GM12878 (cell line): ENCODE data around the gene COPZ1. TPM values are rescaled to one million over a fixed set of nuclear protein-coding genes. Genes with fewer than 3 reads are reported as not detected.

Experiments
- ATF7 ChIP-seq: fragments of 450-650 bp; IDR thresholded peaks from 2 replicates; pipeline ENCODE4 v1.6.1; 2016; ENCODE audit warnings: low read depth, mild to moderate bottlenecking
- BCL11A ChIP-seq: IDR thresholded peaks from 2 replicates; pipeline ENCODE4 v1.6.1; 2011; ENCODE audit warnings: low read depth, low read length
- BMI1 ChIP-seq: fragments of 450-650 bp; IDR thresholded peaks from 2 replicates; pipeline ENCODE4 v1.6.1; 2016; ENCODE audit warnings: mild to moderate bottlenecking, moderate library complexity, borderline replicate concordance
- CBFB ChIP-seq: IDR thresholded peaks from 2 replicates; pipeline ENCODE4 v1.6.1; 2016; ENCODE audit warnings: antibody characterized with exemption, low read depth
- CBX5 ChIP-seq: sonication (generic); IDR thresholded peaks from 2 replicates; pipeline ENCODE4 v1.6.1; 2016; ENCODE audit warnings: low read depth, moderate library complexity, mild to moderate bottlenecking, inconsistent platforms
- CEBPZ ChIP-seq: fragments of 150-350 bp; IDR thresholded peaks from 2 replicates; pipeline ENCODE4 v1.6.1; 2016; ENCODE audit warnings: low read depth, low read length
- EED ChIP-seq: sonication (generic); IDR thresholded peaks from 2 replicates; pipeline ENCODE4 v1.6.1; 2016; ENCODE audit warnings: antibody characterized with exemption, low read depth
- ELK1 ChIP-seq: IDR thresholded peaks from 2 replicates; pipeline ENCODE4 v1.6.1; 2012; ENCODE audit warnings: low read depth, low read length, improper control_type of control experiment
- EZH2 ChIP-seq: IDR thresholded peaks from 2 replicates; pipeline ENCODE4 v1.6.1; 2012; ENCODE audit warnings: low read depth, mild to moderate bottlenecking, control low read depth, inconsistent platforms, low read length, borderline replicate concordance; ENCODE audit not compliant: control insufficient read depth
- IRF3 ChIP-seq: fragments of 450-650 bp; IDR thresholded peaks from 2 replicates; pipeline ENCODE4 v1.6.1; 2014; ENCODE audit warnings: mild to moderate bottlenecking
- LARP7 ChIP-seq: fragments of 450-650 bp; IDR thresholded peaks from 2 replicates; pipeline ENCODE4 v1.6.1; 2017; ENCODE audit warnings: mild to moderate bottlenecking
- PML ChIP-seq: IDR thresholded peaks from 2 replicates; pipeline ENCODE4 v1.6.1; 2012; ENCODE audit warnings: low read length, inconsistent platforms
- POLR2AphosphoS5 ChIP-seq: IDR thresholded peaks from 2 replicates; pipeline ENCODE4 v1.6.1; 2011; ENCODE audit warnings: mild to moderate bottlenecking, low read length, inconsistent platforms
- RB1 ChIP-seq: fragments of 450-650 bp; formaldehyde crosslinking; IDR thresholded peaks from 2 replicates; pipeline ENCODE4 v1.6.1; 2017; ENCODE audit warnings: mild to moderate bottlenecking, borderline replicate concordance
- RBBP5 ChIP-seq: fragments of 200-600 bp; sonication (generic); conservative IDR thresholded peaks from 2 replicates; pipeline ENCODE4 v1.6.1; 2016
- RELB ChIP-seq: fragments of 450-650 bp; IDR thresholded peaks from 2 replicates; pipeline ENCODE4 v1.6.1; 2017; ENCODE audit warnings: low read depth, mild to moderate bottlenecking, moderate library complexity
- SREBF1 ChIP-seq: IDR thresholded peaks from 2 replicates; pipeline ENCODE4 v1.6.1; 2012; ENCODE audit warnings: mild to moderate bottlenecking, low read length
- YBX1 ChIP-seq: fragments of 450-650 bp; IDR thresholded peaks from 2 replicates; pipeline ENCODE4 v1.6.1; 2016; ENCODE audit warnings: antibody characterized with exemption
- ZBTB40 ChIP-seq: fragments of 450-650 bp; IDR thresholded peaks from 2 replicates; pipeline ENCODE4 v1.6.1; 2016; ENCODE audit warnings: mild to moderate bottlenecking, moderate library complexity, borderline replicate concordance
- polyA plus RNA-seq, 11 experiments: library from polyadenylated mRNA; depleted of rRNA in 4 of 11; unstranded in 6 of 11; stranded (reverse) in 5 of 11; fragments of >200 nt; fragmentation: Nextera tagmentation in 4 of 11; fragmentation: Illumina TruSeq in 1 of 11; extraction: Ambion mirVana in 4 of 11; extraction: Trizol in 1 of 11; gene quantifications; 1 replicate in 1 of 11; 2 replicates in 10 of 11; pipeline versions ENCODE4 v1.2.1 to v1.2.3, GENCODE V29; 2011 to 2016; ENCODE audit warnings: inconsistent platforms in 2 of 11, missing spikeins in 2 of 11, low read depth in 1 of 11
- total RNA-seq, 4 experiments: library from RNA; depleted of rRNA in 3 of 4; stranded (reverse); fragments of >200 nt in 3 of 4; fragmentation: Illumina TruSeq in 1 of 4; extraction: Trizol in 1 of 4; gene quantifications; 2 replicates each; pipeline versions ENCODE4 v1.2.1 to v1.2.3, GENCODE V29; 2013 to 2021

COPZ1 gene
- total and polyA plus RNA-seq, 10 of the 15 experiments (the other 5 are each of a cell fraction or from before 2014, with no cell fraction given) = 112 to 378 (median 184) TPM

- TF ChIP-seq ELK1 (peak; percentile 25; the same call in 1 of the 2 replicates), PML (peak; percentile 85; the same call in 1 of the 2 replicates), CBFB (peak; percentile 83), BCL11A (no peak), LARP7 (peak; percentile 51; the same call in 1 of the 2 replicates), RB1 (peak; percentile 74; the same call in 1 of the 2 replicates), ZBTB40 (no peak; the same call in 1 of the 2 replicates), ATF7 (peak; percentile 23; the same call in 1 of the 2 replicates), RELB (peak; percentile 96), SREBF1 (0 out of 2 replicates have a peak, but pooled peaks have one; percentile 6), CEBPZ (peak; percentile 89), POLR2AphosphoS5 (peak; percentile 92), BMI1 (peak; percentile 80; the same call in 1 of the 2 replicates), IRF3 (peak; percentile 90), YBX1 (no peak), RBBP5 (no peak), EZH2 (no peak), CBX5 (no peak), EED (peak; percentile 20; the same call in 1 of the 2 replicates)
These were observed at the start of gene COPZ1 (continued) for GRCh38 chr12:54324617-54325441.
